ENCODE data around the gene AMN1.
A peak's percentile ranks its signal among the peaks of the same experiment; 100 is the strongest.
"Not testable (repeated sequence)": the region's sequence is repeated elsewhere in the genome, so short reads cannot be mapped to it uniquely, and the experiment has no call there.

Gene AMN1

DNA sequence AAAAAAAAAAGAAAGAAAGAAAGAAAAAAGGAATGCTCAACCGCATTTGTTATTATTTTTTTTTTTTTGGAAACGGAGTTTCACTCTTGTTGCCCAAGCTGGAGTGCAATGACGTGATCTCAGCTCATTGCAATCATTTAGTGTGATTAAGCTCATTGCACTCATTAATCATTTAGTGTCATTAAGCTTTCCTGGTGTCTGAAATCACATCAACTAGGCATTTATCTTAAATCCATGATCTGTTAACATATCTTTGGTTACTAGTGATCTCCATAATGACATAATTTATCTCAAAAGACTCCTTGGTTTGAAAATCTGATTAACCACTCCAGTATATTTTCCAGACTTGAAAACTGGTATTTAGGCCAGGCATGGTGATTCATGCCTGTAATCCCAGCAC is 43.0 kb downstream of the AMN1 start:
- no peak for DNase-seq (ENCODE audit: low read depth)

DNA sequence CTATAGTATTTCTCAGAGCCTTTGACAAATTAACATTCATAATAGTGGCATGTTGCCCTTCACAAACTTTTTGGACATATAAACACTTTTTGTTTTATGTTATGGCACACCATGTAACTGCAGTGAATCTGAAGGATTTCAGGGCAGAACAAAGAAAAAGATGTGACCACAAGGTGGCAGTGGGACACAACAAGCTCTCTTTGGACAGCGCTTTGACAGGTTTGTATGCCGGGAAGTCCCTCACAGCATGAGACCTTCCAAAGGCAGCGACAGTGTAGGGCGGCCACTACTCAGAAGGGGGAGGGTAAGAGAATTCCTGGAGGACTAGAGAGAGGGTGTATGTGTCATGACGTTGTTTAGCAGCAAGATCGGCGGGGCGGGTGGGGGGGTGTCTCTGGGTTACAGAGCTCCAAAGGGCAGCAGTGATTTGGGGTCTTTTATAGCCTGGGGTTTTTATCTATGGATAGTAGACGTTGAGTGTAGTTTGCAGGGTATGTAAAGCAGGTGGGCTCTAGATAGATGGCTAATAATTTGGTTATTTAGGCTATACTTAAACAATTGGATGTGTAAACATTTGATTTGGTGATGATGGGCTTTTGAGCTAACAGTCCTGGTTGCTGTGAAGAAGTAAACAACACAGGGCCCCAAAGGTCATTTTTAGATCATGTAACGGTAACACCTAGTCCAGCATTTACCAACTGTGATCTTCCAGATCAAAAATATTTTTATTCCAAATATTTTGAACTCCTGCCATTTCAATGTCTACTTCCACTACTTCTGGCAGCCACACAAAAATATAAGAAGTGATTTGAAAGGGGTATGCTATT is 46.5 kb downstream of the AMN1 start:
- DNase-seq (ENCODE audit: low read depth) = no peak

DNA sequence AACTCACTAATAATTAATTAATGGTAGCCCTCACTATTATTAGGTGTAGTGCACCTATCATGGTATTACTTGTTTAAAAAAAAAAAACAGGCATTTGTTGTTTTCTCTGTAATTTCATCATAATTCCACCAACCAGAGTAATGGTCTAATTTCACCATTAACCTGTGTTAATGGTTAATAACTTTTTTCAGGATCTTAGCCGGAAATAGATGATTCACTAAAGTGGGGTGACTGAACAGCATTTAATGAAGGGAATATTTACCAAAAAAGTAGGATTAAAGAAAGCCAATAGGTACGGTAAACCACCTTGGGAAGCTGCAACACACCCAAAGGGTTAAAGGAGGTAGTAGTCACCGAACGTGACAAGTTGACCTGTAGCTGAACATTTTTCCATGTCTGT is 56.3 kb downstream of the AMN1 start:
- no peak for DNase-seq (ENCODE audit: low read depth)

- DNase-seq (ENCODE audit: low read depth) = not testable (repeated sequence)
Measured at GRCh38 chr12:31669582-31669981, 59.2 kb downstream of the AMN1 start.

DNA sequence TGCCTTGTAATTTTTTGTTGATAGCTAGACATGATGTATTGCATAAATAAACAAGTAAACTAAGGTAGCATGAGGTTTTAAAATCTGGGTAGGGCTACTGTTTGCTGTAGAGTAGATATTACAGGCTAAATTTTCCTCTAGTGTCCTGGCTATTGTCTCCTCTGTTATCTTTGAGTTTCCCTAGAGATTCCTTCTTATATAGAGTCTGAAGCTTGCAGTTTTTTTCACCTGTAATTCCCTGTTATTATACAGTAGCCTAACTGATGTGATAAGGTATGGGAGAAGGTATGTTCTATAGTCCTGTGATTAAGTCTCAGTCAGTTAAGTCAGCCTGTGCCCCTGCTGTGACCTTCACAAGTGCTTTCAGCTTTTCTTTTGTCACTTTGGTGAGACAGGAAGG is 59.8 kb downstream of the AMN1 start:
- DNase-seq (ENCODE audit: low read depth) = no peak

GRCh38 chr12:31664038-31664437 is 64.8 kb downstream of the AMN1 start:
- no peak for DNase-seq (ENCODE audit: low read depth)

- DNase-seq (ENCODE audit: low read depth) = no peak
Measured at GRCh38 chr12:31663576-31663975, 65.2 kb downstream of the AMN1 start.

DNA sequence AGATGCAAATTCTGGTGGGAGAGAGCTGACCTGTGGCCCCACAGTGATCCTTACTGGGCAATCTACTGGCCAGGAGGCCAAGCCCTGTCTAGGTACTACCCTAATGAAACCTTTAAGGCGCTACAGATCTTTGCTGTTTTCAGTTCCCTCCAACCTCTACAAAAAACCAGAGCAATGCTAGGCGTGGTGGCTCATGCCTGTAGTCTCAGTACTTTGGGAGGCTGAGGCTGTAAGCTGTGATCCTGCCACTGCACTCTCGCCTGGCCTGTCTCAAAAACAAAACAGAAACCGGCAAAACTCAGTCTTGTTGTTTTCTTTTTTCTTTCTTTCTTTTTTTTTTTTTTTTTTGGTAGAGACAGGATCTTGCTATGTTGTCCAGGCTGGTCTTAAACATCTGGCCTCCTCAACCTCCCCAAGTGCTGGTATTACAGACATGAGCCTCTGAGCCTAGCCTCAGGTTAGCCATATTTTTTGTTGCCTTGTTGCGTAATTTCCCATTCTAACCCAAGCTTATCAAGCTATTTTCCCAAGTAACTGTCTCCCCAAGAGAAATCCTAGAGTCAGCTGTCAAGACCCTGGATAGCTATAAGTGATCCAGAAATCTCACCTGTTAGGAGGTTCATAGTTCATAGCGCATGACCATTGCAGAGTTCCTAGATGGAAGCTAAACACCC is 66.5 kb downstream of the AMN1 start:
- DNase-seq (ENCODE audit: low read depth) = no peak

GRCh38 chr12:31659087-31659942 is 69.5 kb downstream of the AMN1 start, which contains the start of gene ETFBKMT:
Gene ETFBKMT (plus strand): TSS chr12:31659688. CDS start chr12:31661954, 2,266 bp downstream.
- DNase-seq (ENCODE audit: low read depth) = peak; percentile 68

- no peak for DNase-seq (ENCODE audit: low read depth)
Measured at GRCh38 chr12:31658471-31659086, 70.2 kb downstream of the AMN1 start.

DNA sequence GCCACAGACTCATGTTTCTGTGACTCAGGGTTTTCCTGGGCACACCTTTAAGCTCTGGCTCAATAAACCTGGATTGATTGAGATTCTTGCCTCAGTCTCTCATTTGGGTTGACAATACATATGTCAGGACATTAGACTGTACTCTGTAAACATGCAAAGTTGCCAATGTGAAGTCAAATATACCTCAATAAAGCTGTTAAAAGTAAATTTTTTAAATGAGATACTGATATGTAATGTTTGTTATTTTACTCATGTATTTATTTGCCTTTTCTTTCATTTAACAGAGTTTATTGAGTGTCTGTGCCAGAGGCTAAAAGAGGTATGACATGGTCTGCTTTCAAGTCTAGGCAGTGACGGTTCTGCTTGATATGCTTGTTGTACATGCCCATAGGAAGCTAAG is 73.0 kb downstream of the AMN1 start:
- no peak for DNase-seq (ENCODE audit: low read depth)

GRCh38 chr12:31655208-31655607 is 73.6 kb downstream of the AMN1 start:
- DNase-seq (ENCODE audit: low read depth) = no peak

DNA sequence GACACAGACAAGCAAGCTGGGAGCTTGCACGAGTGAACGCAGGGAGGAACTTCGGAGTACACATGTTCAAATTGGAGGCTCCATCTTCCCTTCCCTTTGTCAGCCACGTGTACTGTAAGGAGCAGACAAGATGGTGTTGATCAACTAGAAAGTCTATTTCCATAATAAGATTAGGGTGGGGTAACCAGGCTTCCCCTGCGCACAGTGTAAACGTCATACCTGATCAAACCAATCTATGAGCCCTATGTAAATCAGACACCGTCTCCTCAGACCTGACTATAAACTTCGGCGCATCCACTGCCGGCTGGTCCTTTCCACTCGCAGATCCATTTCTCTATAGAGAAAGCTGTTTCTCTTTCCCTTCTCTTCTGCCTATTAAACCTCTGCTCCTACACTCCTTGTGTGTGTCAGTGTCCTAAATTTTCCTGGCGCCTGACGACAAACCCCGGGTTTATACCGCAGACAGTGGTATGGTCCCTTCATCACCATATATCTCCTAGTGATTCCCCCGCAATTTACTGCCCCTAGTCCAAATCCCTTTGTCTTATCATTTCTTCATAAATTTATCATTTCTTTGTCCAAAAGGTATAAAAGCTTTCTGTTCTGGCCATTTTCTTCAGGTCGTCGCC is 76.8 kb downstream of the AMN1 start:
- no peak for DNase-seq (ENCODE audit: low read depth)

DNA sequence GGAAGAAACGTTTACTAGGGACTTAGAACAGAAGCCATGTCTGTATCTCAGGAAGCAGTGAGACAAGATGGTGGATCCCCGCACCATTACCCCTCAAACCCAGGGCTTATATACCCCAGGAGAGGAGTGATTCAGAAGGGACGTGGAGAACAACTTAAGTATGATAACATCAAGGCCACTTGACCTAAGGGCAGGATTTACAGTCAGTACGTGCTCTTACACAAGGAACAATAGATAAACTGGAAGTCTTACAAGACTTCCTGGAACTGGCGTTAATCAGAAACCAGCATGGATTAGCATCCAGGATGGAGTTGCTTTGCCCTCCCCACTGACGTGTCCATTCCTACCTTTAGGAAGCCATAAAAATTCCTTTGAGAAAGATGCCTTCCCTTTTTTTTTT is 77.9 kb downstream of the AMN1 start:
- no peak for DNase-seq (ENCODE audit: low read depth)

GRCh38 chr12:31647086-31647491 is 81.7 kb downstream of the AMN1 start:
- DNase-seq (ENCODE audit: low read depth) = no peak

DNA sequence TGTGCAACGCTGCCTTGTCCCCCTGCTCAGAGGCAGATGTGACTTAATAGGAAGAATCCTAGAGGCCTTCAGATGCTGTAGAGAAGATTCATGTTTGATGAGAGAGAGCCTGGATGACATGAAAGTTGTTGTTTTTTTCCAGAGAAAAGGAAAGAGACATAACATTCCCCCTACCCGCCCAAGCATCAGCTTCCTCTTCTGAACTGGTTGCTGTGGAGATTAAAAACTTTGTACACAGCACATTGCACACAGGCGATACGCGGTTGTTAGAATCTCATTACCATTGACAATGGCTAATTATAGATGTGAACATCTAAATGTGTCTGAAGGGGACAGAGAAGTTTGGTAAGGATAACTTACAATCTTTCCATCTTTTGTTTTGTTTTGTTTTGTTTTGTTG is 82.9 kb downstream of the AMN1 start:
- no peak for DNase-seq (ENCODE audit: low read depth)

GRCh38 chr12:31644536-31644935 is 84.3 kb downstream of the AMN1 start:
- DNase-seq (ENCODE audit: low read depth) = no peak

- DNase-seq (ENCODE audit: low read depth) = no peak
Measured at GRCh38 chr12:31641509-31642090, 87.2 kb downstream of the AMN1 start.

DNA sequence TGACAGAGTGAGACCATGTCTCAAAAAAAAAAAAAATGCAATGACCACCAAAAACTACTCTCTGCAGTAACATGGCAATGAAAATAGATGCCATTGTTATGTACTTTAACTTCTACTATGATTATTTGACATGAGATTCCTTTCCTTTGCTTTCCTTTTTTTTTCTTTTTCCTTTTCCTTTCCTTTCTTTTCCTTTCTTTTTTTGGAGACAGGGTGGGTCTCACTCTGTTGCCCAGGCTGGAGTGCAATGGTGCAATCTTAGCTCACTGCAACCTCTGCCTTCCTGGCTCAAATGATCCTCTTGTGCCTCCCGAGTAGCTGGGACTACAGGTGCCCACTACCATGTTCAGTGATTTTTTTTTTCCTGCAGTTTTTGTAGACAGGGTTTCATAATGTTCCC is 94.2 kb downstream of the AMN1 start:
- DNase-seq (ENCODE audit: low read depth) = no peak

DNA sequence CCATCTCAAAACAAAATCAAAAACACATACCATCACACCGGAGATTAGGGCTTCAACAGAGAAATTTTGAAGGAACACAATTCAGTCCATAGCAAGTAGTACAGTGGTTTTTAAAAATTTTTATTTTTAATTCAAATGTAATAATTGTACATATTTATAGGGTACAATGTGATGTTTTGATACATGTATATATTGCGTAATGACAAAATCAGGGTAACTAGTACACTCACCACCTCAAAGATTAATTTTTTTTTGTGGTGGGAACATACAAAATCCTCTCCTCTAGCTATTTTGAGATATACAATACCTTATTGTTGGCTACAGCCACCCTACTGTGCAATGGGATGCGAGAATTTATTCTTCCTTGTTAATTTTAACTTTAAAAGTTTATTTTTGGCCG is 95.4 kb downstream of the AMN1 start:
- no peak for DNase-seq (ENCODE audit: low read depth)

- no peak for DNase-seq (ENCODE audit: low read depth)
Measured at GRCh38 chr12:31631809-31632208, 97.0 kb downstream of the AMN1 start.
